Progenitor cell of endocrine pancreas (in vitro differentiated cells): ENCODE data around the gene BMPR2. TPM values are rescaled to one million over a fixed set of nuclear protein-coding genes. Genes with fewer than 3 reads are reported as not detected.

ENCODE experiments used
- DNase-seq: peaks from one replicate; pipeline ENCODE4 v3.0.0; 2021; ENCODE audit warnings: low spot score; ENCODE audit not compliant: unreplicated experiment
- H3K27ac Mint-ChIP-seq: 2 replicates; pipeline ENCODE4 v1.8.0; 2021; ENCODE audit warnings: mild to moderate bottlenecking, moderate library complexity, mixed read lengths
- H3K27me3 Mint-ChIP-seq: 2 replicates; pipeline ENCODE4 v1.8.0; 2021; ENCODE audit warnings: mixed read lengths
- H3K36me3 Mint-ChIP-seq: 2 replicates; pipeline ENCODE4 v1.8.0; 2022; ENCODE audit warnings: mixed read lengths; ENCODE audit not compliant: insufficient read depth
- H3K4me1 Mint-ChIP-seq: 2 replicates; pipeline ENCODE4 v1.8.0; 2021; ENCODE audit warnings: low read depth, mixed read lengths
- H3K4me3 Mint-ChIP-seq: 2 replicates; pipeline ENCODE4 v1.8.0; 2021; ENCODE audit warnings: low read depth, mild to moderate bottlenecking, moderate library complexity, mixed read lengths
- H3K9me3 Mint-ChIP-seq: 2 replicates; pipeline ENCODE4 v1.8.0; 2021; ENCODE audit warnings: low read depth, mixed read lengths
- total RNA-seq: library from RNA; stranded (reverse); gene quantifications from 2 replicates; pipeline ENCODE4 v1.2.1, GENCODE V29; 2021
- TF ChIP-seq, protein P1 (sequence below): fragments of 200-600 bp; sonication (generic); IDR thresholded peaks from one replicate; pipeline ENCODE4 v1.5.0; 2021; ENCODE audit warnings: antibody characterized with exemption, mild to moderate bottlenecking; ENCODE audit not compliant: unreplicated experiment

Gene BMPR2
- total RNA-seq, 1 donor from 2014 or later = 36.7 TPM

DNA sequence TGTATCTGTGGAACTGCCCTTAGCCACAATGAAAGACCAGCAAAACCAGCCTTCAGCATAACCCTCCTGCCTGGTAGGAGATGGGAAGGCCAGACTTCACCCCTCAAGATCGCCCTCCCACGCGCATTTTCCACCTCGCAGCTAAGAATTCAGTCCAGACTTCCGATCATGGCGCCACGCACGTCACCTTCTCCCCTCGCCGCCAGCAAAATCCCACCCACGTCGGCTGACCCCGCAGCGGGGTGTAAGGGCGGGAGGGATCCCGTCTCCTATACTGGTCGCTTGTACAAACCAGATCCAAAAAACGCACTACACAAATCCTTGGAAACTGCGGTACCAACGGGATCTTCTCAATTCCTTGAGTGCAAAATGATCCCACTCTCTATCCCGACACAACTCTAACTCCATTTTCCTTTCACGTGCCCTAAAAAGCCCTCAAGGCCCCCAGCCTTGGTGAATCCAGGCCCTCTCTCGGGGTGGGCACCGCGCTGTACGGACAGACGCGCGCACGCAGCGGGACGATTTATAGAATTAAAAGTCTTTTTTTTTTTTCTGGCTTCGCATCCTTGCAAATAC is 1.0 kb upstream of the BMPR2 start:
- H3K27ac Mint-ChIP-seq = peak overlapping the region; percentile 99
- peak overlapping the region; percentile 100 for H3K4me3 Mint-ChIP-seq
- H3K4me1 Mint-ChIP-seq = peaks cover 14% of the 10 kb centered on the region
- no peaks in the 10 kb centered on the region for H3K9me3 Mint-ChIP-seq
- H3K27me3 Mint-ChIP-seq = no peaks in the 10 kb centered on the region
- no peaks in the 10 kb centered on the region for H3K36me3 Mint-ChIP-seq
- DNase-seq = peak; percentile 39
- TF ChIP-seq, protein P1, sequence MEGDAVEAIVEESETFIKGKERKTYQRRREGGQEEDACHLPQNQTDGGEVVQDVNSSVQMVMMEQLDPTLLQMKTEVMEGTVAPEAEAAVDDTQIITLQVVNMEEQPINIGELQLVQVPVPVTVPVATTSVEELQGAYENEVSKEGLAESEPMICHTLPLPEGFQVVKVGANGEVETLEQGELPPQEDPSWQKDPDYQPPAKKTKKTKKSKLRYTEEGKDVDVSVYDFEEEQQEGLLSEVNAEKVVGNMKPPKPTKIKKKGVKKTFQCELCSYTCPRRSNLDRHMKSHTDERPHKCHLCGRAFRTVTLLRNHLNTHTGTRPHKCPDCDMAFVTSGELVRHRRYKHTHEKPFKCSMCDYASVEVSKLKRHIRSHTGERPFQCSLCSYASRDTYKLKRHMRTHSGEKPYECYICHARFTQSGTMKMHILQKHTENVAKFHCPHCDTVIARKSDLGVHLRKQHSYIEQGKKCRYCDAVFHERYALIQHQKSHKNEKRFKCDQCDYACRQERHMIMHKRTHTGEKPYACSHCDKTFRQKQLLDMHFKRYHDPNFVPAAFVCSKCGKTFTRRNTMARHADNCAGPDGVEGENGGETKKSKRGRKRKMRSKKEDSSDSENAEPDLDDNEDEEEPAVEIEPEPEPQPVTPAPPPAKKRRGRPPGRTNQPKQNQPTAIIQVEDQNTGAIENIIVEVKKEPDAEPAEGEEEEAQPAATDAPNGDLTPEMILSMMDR = no peak

DNA sequence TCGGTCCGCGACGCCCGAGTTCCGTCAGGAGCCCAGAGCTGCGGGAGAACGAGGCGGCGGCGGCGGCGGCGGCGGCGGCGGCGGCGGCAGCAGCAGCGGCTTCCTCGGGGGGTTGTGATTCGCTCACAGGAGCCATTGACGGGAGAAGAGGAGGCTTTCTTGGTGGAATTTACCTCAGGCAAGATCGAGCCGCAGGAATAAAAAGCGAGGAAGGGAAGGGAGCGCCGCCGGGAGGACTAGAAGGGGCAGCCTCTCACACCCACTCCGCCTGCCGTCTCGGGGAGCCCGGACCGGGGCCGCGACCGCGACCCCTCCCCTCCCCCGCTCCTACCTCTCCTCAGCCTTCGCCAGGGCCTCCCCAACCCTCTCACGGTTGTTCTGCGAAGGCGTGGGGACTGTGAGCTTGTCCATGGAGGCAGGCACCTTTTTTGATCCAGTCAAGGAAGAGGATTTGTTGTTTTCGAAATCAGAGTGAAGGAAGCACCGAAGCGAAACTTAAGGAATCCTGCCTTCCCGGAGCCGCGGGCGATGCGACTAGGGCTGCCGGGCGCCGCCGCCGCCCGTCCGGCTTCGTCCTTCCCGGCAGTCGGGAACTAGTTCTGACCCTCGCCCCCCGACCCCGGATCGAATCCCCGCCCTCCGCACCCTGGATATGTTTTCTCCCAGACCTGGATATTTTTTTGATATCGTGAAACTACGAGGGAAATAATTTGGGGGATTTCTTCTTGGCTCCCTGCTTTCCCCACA is 506 bp downstream of the BMPR2 start:
- peak; percentile 38 for DNase-seq
- Mint-ChIP-seq H3K4me1 (peaks cover 21% of the 10 kb centered on the region), H3K27me3 (no peaks in the 10 kb centered on the region), H3K27ac (peak overlapping the region; percentile 97), H3K36me3 (peaks cover 3% of the 10 kb centered on the region), H3K4me3 (peak overlapping the region; percentile 100), H3K9me3 (no peaks in the 10 kb centered on the region)
- TF ChIP-seq, protein P1 = no peak

- Mint-ChIP-seq H3K27ac (peak overlapping the region; percentile 97), H3K36me3 (peaks cover 3% of the 10 kb centered on the region), H3K9me3 (no peaks in the 10 kb centered on the region), H3K4me3 (peak overlapping the region; percentile 100), H3K4me1 (peaks cover 22% of the 10 kb centered on the region), H3K27me3 (no peaks in the 10 kb centered on the region)
- DNase-seq = peak; percentile 29
- TF ChIP-seq, protein P1 = no peak
These were observed 1.2 kb downstream of the BMPR2 start for GRCh38 chr2:202377207-202377761.

DNA sequence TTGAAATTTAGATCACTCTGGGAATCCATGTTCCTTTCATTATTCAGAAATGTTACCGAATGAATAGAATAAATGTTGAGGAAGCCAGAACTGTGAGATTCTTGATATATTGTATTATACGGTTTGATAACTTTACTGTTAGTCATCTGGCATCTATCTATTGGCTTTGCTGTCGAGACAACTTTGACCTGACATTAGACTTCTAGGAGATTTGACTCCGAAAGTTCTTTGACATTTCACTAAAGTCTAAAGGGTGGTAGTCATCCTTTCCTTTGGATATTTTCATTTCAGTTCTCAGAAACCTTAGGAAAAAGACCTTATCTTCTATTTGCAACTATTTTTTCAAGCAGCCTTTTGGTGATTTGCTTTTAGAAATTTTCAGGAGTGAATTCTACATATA is 1.9 kb downstream of the BMPR2 start:
- H3K27me3 Mint-ChIP-seq = no peaks in the 10 kb centered on the region
- H3K36me3 Mint-ChIP-seq = peaks cover 3% of the 10 kb centered on the region
- DNase-seq = no peak
- H3K27ac Mint-ChIP-seq = peak overlapping the region; percentile 49
- no peaks in the 10 kb centered on the region for H3K9me3 Mint-ChIP-seq
- TF ChIP-seq, protein P1 = no peak
- H3K4me1 Mint-ChIP-seq = peaks cover 22% of the 10 kb centered on the region
- H3K4me3 Mint-ChIP-seq = peak overlapping the region; percentile 100

DNA sequence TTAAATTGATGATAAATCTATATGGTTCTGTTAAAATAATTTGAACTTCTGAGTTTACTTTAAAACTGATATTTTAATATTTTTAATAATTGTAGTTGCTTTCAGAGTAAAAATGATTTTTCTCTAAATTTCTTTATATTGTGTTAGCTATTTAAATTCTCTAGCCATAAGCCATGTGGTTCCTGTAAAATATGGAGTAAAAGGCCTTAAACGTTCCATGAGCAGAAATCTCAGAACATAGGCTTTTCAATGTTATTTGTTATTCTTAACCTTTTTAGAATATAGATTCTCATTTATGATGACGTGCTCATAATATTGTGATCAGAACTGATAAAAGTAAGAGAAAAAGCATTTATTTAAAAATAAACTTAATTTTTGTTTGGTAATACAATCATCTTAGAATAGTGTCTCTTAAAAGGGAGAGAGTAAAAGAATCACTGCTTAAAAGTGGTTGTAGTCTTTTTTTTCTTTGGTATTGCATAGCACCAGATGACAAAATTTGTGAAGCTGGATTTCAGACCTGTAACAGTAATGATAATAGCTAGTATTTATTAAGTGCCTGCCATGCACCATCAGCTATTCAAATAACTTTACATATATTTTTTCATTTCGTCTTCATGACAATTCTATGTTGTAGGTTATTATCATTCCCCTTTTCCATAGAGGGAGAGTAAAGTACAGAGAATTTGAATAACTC is 2.7 kb downstream of the BMPR2 start:
- Mint-ChIP-seq H3K4me3 (peak overlapping the region; percentile 100), H3K36me3 (peaks cover 3% of the 10 kb centered on the region), H3K4me1 (peaks cover 22% of the 10 kb centered on the region), H3K9me3 (no peaks in the 10 kb centered on the region), H3K27me3 (no peaks in the 10 kb centered on the region), H3K27ac (peak overlapping the region; percentile 26)
- TF ChIP-seq, protein P1 = no peak
- DNase-seq = no peak
